Stomach (tissue), 9 donors: ENCODE results near the gene EXPH5. TPM values are rescaled to one million over a fixed set of nuclear protein-coding genes. Genes with fewer than 3 reads are reported as not detected.

ENCODE experiments used
- DNase-seq, 2 donors: peaks; one replicate each; pipeline versions ENCODE4 v3.0.0 to v3.0.0-alpha.2; 2013 to 2019
- H3K27ac ChIP-seq, 5 donors: fragments of 200-600 bp in 4 of 5; sonication (generic) in 4 of 5; one replicate each; pipeline ENCODE4 v1.5.1; 2013 to 2019; ENCODE audit warnings: mild to moderate bottlenecking in 1 of 5, moderate library complexity in 1 of 5
- H3K27me3 ChIP-seq, 3 donors: fragments of 200-600 bp; sonication (generic); one replicate each; pipeline ENCODE4 v1.5.1; 2017 to 2019; ENCODE audit warnings: mixed run types in 1 of 3
- H3K36me3 ChIP-seq, 4 donors: fragments of 200-600 bp; sonication (generic); 1 replicate in 3 of 4; 2 replicates in 1 of 4; pipeline ENCODE4 v1.5.1; 2016 to 2019
- H3K4me1 ChIP-seq, 4 donors: fragments of 200-600 bp; sonication (generic); one replicate each; pipeline ENCODE4 v1.5.1; 2016 to 2019
- H3K4me3 ChIP-seq, 4 donors: fragments of 200-600 bp; sonication (generic) in 3 of 4; one replicate each; pipeline ENCODE4 v1.5.1; 2016 to 2019; ENCODE audit warnings: mild to moderate bottlenecking in 1 of 4
- H3K9me3 ChIP-seq, 4 donors: fragments of 200-600 bp; sonication (generic); one replicate each; pipeline ENCODE4 v1.5.1; 2016 to 2019
- EP300 ChIP-seq: sonication (generic); formaldehyde crosslinking; IDR thresholded peaks from one replicate; pipeline ENCODE4 v1.6.1; 2017; ENCODE audit warnings: antibody characterized with exemption
- POLR2A ChIP-seq, 4 donors: fragments of 450-650 bp; IDR thresholded peaks; one replicate each; pipeline ENCODE4 v1.6.1; 2016; ENCODE audit warnings: antibody characterized with exemption in 4 of 4, control low read depth in 2 of 4, mild to moderate bottlenecking in 1 of 4, moderate library complexity in 1 of 4
- POLR2AphosphoS5 ChIP-seq, 3 donors: sonication (generic); formaldehyde crosslinking; IDR thresholded peaks; one replicate each; pipeline ENCODE4 v1.6.1; 2016; ENCODE audit warnings: antibody characterized with exemption in 3 of 3
- WGBS, 5 donors: extraction: QIAGEN DNeasy Blood & Tissue Kit in 3 of 5; methylation state at CpG; one replicate each; pipeline versions ENCODE4 v1.1.5 to v1.1.7; 2013 to 2018; 5-methylcytosine and 5-hydroxymethylcytosine counted together
- intact Hi-C: fragments of 100-400 bp; cut with DNase I; formaldehyde crosslinking; loops from one replicate; pipeline ENCODE4 v1.15.1; 2023; ENCODE audit warnings: low total_unique reads
- polyA plus RNA-seq, 3 donors: library from polyadenylated mRNA; stranded (reverse); fragments of 200-250 nt; gene quantifications; one replicate each; pipeline ENCODE4 v1.2.3, GENCODE V29; 2013
- total RNA-seq, 5 donors: library from RNA; depleted of rRNA; stranded (reverse); fragments of >200 nt; gene quantifications; one replicate each; pipeline versions ENCODE4 v1.1.0 to v1.2.3, GENCODE V29; 2014 to 2016
- TF ChIP-seq, protein P1 (sequence below), 7 experiments: fragments of 450-650 bp in 4 of 7; fragments of 200-600 bp in 3 of 7; sonication (generic) in 3 of 7; IDR thresholded peaks; one replicate each; pipeline ENCODE4 v1.5.1; 2016 to 2019; ENCODE audit warnings: antibody characterized with exemption in 7 of 7, control low read depth in 2 of 7, mild to moderate bottlenecking in 1 of 7
- donor health status: healthy with polysubstance abuse.
- donor health status: Bipolar disorder and iron deficiency.
- donor health status: healthy.

The EXPH5 gene
- total and polyA plus RNA-seq, 8 donors = 0.75 to 23.7 (median 12.0) TPM

DNA sequence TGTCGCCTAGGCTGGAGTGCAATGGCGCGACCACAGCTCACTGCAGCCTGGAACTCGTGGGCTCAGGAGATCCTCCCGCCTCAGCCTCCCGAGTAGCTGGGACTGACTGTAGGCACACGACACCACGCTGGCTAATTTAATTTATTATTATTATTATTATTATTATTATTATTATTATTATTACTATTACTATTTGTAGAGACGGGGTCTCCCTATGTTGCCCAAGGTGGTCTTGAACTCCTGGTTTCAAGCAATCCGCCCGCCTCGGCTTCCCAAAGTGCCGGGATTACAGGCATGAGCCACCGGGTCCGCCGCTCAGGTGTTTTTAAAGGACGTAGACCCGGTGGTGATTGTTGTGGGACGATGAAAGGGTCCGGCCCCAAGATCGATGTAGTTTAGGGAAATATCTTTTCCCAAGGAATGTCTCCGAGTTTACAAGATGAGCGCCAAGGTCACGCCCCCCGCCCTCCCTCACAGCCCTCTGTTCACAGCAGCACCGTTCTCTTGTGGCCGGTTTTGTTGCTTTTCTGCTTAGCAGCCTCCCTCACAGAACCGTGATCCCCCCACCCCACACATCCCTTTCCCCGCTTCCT, 94.7 kb downstream of the EXPH5 start:
- DNase-seq = peak in 1 of 2 donors; percentile 46
- Histone ChIP-seq H3K27me3 (no peaks in the 10 kb centered on the region), H3K4me3 (peak overlapping the region; percentile 64 to 85 (median 73)), H3K27ac (peak overlapping the region; percentile 94 to 98 (median 96)), H3K4me1 (peaks cover 10 to 30% (median 17%) of the 10 kb centered on the region in 4 donors), H3K9me3 (no peaks in the 10 kb centered on the region), H3K36me3 (no peaks in the 10 kb centered on the region)
- TF ChIP-seq POLR2AphosphoS5 (IDR thresholded peaks at IDR 0.05) = no peak
- TF ChIP-seq, protein P1, sequence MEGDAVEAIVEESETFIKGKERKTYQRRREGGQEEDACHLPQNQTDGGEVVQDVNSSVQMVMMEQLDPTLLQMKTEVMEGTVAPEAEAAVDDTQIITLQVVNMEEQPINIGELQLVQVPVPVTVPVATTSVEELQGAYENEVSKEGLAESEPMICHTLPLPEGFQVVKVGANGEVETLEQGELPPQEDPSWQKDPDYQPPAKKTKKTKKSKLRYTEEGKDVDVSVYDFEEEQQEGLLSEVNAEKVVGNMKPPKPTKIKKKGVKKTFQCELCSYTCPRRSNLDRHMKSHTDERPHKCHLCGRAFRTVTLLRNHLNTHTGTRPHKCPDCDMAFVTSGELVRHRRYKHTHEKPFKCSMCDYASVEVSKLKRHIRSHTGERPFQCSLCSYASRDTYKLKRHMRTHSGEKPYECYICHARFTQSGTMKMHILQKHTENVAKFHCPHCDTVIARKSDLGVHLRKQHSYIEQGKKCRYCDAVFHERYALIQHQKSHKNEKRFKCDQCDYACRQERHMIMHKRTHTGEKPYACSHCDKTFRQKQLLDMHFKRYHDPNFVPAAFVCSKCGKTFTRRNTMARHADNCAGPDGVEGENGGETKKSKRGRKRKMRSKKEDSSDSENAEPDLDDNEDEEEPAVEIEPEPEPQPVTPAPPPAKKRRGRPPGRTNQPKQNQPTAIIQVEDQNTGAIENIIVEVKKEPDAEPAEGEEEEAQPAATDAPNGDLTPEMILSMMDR (IDR thresholded peaks at IDR 0.05) = no peak
- TF ChIP-seq POLR2A (IDR thresholded peaks at IDR 0.05) = no peak
- no peak for TF ChIP-seq EP300
- WGBS, 5 donors = 58 to 72% (median 68%) methylated on average over 29 of the region's 29 CpGs
- intact Hi-C loops = no loop called here

DNA sequence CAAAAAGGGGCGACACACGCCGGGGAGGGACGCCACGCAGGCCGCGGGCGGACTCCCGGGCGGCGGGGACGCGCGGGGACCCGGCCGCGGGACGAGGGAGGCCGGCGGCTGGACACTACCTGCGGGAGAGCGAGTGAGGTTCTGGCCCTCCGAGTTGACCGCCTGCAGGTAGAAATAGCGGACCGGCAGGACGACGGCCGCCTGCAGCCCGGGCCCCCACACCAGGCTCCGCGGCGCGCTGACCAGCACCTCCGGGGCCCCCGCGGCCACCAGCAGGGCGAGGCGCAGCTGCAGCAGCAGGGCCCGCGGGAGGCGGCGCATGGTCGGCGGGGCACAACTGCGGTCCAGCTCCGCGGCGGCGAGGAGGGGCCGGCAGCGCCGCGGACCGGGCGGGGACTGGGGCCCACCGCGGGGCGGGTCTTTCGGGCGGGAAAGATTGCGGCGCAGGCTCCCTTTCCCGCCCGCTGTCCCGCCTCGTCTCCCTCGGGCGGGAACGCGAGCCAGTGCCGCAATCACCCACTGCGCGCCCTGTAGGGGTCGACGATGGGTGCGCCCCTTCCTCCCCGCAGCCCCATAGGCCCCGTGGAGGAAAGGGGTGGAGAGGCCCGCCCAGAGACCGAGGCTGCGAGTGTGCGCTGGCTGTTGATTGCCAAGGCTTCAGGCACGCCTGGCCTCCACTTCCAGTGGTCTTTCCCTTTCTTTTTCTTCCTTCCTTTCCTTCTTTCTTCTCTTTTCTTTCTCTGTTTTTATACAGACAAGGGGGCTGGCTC, 95.3 kb downstream of the EXPH5 start, which contains the start of gene POGLUT3:
POGLUT3 (minus strand) TSS at position 339 of the 770 bp plus-strand sequence; CDS start at position 321, 18 bp downstream.
- Histone ChIP-seq H3K4me1 (peaks cover 10 to 31% (median 17%) of the 10 kb centered on the region in 4 donors), H3K27me3 (no peaks in the 10 kb centered on the region), H3K4me3 (peak within 1 kb of the TSS; percentile 64 to 85 (median 73)), H3K36me3 (no peaks in the 10 kb centered on the region), H3K27ac (peak within 1 kb of the TSS; percentile 94 to 98 (median 96)), H3K9me3 (no peaks in the 10 kb centered on the region)
- 0 to 5% (median 0%) methylated on average over 28 to 84 of the region's 84 CpGs for WGBS, 5 donors
- intact Hi-C loops = no loop called here
- TF ChIP-seq, protein P1 (IDR thresholded peaks at IDR 0.05) = no peak
- peak in 2 of 3 donors; percentile 26 to 35 for TF ChIP-seq POLR2AphosphoS5 (IDR thresholded peaks at IDR 0.05)
- DNase-seq = peak; percentile 61 to 90

DNA sequence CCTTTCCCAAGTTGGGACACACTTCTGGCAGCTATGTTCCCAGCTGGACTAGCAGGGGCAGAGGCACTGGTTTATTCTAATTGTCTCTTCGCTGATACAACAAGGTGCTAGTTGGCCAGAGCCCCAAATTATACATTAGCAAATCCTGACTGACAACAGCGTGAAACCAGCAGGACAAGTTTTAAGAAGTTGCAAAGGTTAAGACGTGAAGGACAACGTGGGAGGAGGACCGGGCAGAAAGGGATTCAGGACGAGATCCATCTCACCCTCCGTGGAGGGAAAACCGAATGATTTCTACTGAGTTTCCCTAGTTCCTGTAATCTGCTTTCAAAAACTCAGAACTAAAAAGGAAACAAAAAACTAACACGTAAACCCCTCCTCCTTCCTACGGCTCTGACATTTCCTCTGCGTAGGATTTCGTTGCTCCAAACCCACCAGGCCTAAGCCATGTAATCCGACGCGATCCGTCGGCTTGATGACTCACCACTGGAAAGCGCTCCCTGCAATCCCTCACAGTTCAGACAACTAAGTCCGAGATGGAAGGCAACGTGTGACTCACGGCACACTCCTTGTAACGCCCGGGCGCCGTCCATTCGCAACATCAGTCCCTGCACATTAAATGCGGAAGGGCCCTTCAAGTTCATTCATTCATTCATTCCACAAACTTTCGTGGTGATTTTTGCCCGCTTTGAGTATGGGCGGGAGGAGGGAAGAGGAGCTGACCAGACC, 96.1 kb downstream of the EXPH5 start:
- peak overlapping the region; percentile 64 to 85 (median 73) for H3K4me3 ChIP-seq
- TF ChIP-seq POLR2A (IDR thresholded peaks at IDR 0.05) (peak in 2 of 4 donors; percentile 45 to 57), EP300 (no peak), POLR2AphosphoS5 (IDR thresholded peaks at IDR 0.05) (peak; percentile 95 to 97 (median 96))
- 1 to 2% (median 1%) methylated on average over 30 of the region's 30 CpGs for WGBS, 5 donors
- H3K9me3 ChIP-seq = no peaks in the 10 kb centered on the region
- H3K27me3 ChIP-seq = no peaks in the 10 kb centered on the region
- DNase-seq = peak; percentile 80 to 97
- H3K4me1 ChIP-seq = peaks cover 10 to 31% (median 17%) of the 10 kb centered on the region in 4 donors
- intact Hi-C loops = no loop called here
- H3K36me3 ChIP-seq = no peaks in the 10 kb centered on the region
- peak overlapping the region; percentile 94 to 98 (median 96) for H3K27ac ChIP-seq

DNA sequence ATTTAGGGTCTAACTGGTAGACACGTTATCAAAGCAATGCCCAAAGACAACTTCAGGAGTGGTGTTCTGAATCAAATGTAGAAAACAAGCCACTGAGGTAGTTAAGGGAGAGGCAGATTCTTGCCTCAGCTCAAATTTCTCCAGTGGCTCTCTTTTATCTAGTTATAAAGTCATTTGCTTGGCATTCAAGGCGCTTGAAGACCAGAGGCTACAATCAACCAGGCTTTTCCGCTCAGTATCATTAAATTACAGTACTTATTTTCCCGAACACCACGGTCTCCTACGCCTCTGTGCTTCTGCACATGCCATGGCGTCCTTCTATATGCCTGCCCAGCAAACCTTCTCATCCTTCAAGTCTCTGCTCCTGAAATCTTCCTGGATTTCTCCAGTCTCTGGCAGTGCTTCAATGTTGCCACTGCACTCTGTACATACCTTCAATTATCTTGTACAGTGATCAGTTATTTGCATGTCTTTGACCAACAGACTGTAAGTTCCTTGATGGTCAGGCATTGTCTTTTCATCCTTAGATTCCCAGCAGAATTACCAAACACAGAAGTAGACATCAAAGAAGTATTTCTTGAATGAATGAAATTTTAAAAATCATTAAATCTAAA, 96.8 kb downstream of the EXPH5 start:
- 77 to 88% (median 84%) methylated on average over 7 of the region's 7 CpGs for WGBS, 5 donors
- intact Hi-C loops = no loop called here

More for the DNA sequence above, 96.8 kb downstream of the EXPH5 start:
- Histone ChIP-seq H3K27me3 (no peaks in the 10 kb centered on the region), H3K27ac (peak overlapping the region; percentile 8 to 98 (median 95)), H3K4me3 (peak overlapping the region; percentile 64 to 85 (median 73)), H3K9me3 (no peaks in the 10 kb centered on the region), H3K4me1 (peaks cover 10 to 31% (median 17%) of the 10 kb centered on the region in 4 donors), H3K36me3 (no peaks in the 10 kb centered on the region)
- TF ChIP-seq EP300 (no peak), POLR2A (IDR thresholded peaks at IDR 0.05) (no peak), POLR2AphosphoS5 (IDR thresholded peaks at IDR 0.05) (no peak)
- TF ChIP-seq, protein P1 (IDR thresholded peaks at IDR 0.05) = no peak
- peak in 1 of 2 donors; percentile 21 for DNase-seq
